Gastrocnemius medialis (tissue), 4 donors: Measurements from ENCODE around the gene MATN3.

Experiments used
- CTCF ChIP-seq, 5 experiments: fragments of 450-650 bp in 3 of 5; fragments of 200-600 bp in 2 of 5; sonication (generic) in 2 of 5; IDR thresholded peaks in 4 of 5; conservative IDR thresholded peaks in 1 of 5; 1 replicate in 4 of 5; 2 replicates in 1 of 5; pipeline ENCODE4 v1.5.1; 2016 to 2019; ENCODE audit warnings: antibody characterized with exemption in 5 of 5, mild to moderate bottlenecking in 3 of 5, moderate library complexity in 3 of 5
- POLR2A ChIP-seq, 2 donors: fragments of 450-650 bp; IDR thresholded peaks; one replicate each; pipeline ENCODE4 v1.6.1; 2017; ENCODE audit warnings: antibody characterized with exemption in 2 of 2, mild to moderate bottlenecking in 2 of 2, moderate library complexity in 2 of 2

- no peak for TF ChIP-seq CTCF (IDR thresholded peaks at IDR 0.05 in 4 of 5, conservative IDR thresholded peaks at IDR 0.05 in 1 of 5)
- no peak for TF ChIP-seq POLR2A (IDR thresholded peaks at IDR 0.05)
Measured at GRCh38 chr2:20061940-20062339, 49.5 kb upstream of the MATN3 start.
